ENCODE measurements around the gene FANCF. TPM values are rescaled to one million over a fixed set of nuclear protein-coding genes. Genes with fewer than 3 reads are reported as not detected.

The FANCF gene
- total RNA-seq, 1 donor from 2014 or later: 17.4 TPM

- no peak for DNase-seq (ENCODE audit: low spot score in 2 of 2, unreplicated experiment in 2 of 2)
- H3K36me3 Mint-ChIP-seq: no peaks in the 10 kb centered on the region
- H3K27ac Mint-ChIP-seq: no peak overlapping the region
- no peak for TF ChIP-seq CTCF (IDR thresholded peaks at IDR 0.05; ENCODE audit: unreplicated experiment)
- H3K27me3 Mint-ChIP-seq (ENCODE audit: low read depth): no peaks in the 10 kb centered on the region
- H3K9me3 Mint-ChIP-seq: peaks cover 11% of the 10 kb centered on the region
- no peaks in the 10 kb centered on the region for H3K4me1 Mint-ChIP-seq
- H3K4me3 Mint-ChIP-seq: no peak overlapping the region
Measured at GRCh38 chr11:22603933-22604332, 21.7 kb downstream of the FANCF start.

GRCh38 chr11:22602504-22602903 lies 23.1 kb downstream of the FANCF start:
- DNase-seq (ENCODE audit: low spot score in 2 of 2, unreplicated experiment in 2 of 2): no peak
- Mint-ChIP-seq H3K4me1 (no peaks in the 10 kb centered on the region), H3K27me3 (ENCODE audit: low read depth) (no peaks in the 10 kb centered on the region), H3K4me3 (no peak overlapping the region), H3K9me3 (peaks cover 11% of the 10 kb centered on the region), H3K36me3 (no peaks in the 10 kb centered on the region), H3K27ac (no peak overlapping the region)
- no peak for TF ChIP-seq CTCF (IDR thresholded peaks at IDR 0.05; ENCODE audit: unreplicated experiment)

GRCh38 chr11:22599458-22599857 lies 26.2 kb downstream of the FANCF start:
- no peak overlapping the region for H3K4me3 Mint-ChIP-seq

GRCh38 chr11:22597062-22597461 lies 28.6 kb downstream of the FANCF start:
- H3K4me1 Mint-ChIP-seq: peaks cover 15% of the 10 kb centered on the region
- H3K36me3 Mint-ChIP-seq: no peaks in the 10 kb centered on the region
- H3K9me3 Mint-ChIP-seq: peaks cover 17% of the 10 kb centered on the region

More at GRCh38 chr11:22599458-22599857, 26.2 kb downstream of the FANCF start:
- no peak overlapping the region for H3K27ac Mint-ChIP-seq
- TF ChIP-seq CTCF (IDR thresholded peaks at IDR 0.05; ENCODE audit: unreplicated experiment): no peak
- peaks cover 17% of the 10 kb centered on the region for H3K9me3 Mint-ChIP-seq
- peaks cover 1% of the 10 kb centered on the region for H3K4me1 Mint-ChIP-seq
- no peaks in the 10 kb centered on the region for H3K36me3 Mint-ChIP-seq
- no peaks in the 10 kb centered on the region for H3K27me3 Mint-ChIP-seq (ENCODE audit: low read depth)
- DNase-seq (ENCODE audit: low spot score in 2 of 2, unreplicated experiment in 2 of 2): no peak

GRCh38 chr11:22584976-22585375 lies 40.6 kb downstream of the FANCF start:
- H3K27ac Mint-ChIP-seq: no peak overlapping the region
- no peak for TF ChIP-seq CTCF (IDR thresholded peaks at IDR 0.05; ENCODE audit: unreplicated experiment)
- no peak for DNase-seq (ENCODE audit: low spot score in 2 of 2, unreplicated experiment in 2 of 2)
- no peaks in the 10 kb centered on the region for H3K9me3 Mint-ChIP-seq
- peaks cover 2% of the 10 kb centered on the region for H3K4me1 Mint-ChIP-seq
- no peaks in the 10 kb centered on the region for H3K36me3 Mint-ChIP-seq
- no peak overlapping the region for H3K4me3 Mint-ChIP-seq
- no peaks in the 10 kb centered on the region for H3K27me3 Mint-ChIP-seq (ENCODE audit: low read depth)

More at GRCh38 chr11:22597062-22597461, 28.6 kb downstream of the FANCF start:
- DNase-seq (ENCODE audit: low spot score in 2 of 2, unreplicated experiment in 2 of 2): no peak
- no peaks in the 10 kb centered on the region for H3K27me3 Mint-ChIP-seq (ENCODE audit: low read depth)
- H3K27ac Mint-ChIP-seq: no peak overlapping the region
- no peak for TF ChIP-seq CTCF (IDR thresholded peaks at IDR 0.05; ENCODE audit: unreplicated experiment)
- no peak overlapping the region for H3K4me3 Mint-ChIP-seq

GRCh38 chr11:22583963-22584492 lies 41.6 kb downstream of the FANCF start:
- TF ChIP-seq CTCF (IDR thresholded peaks at IDR 0.05; ENCODE audit: unreplicated experiment): no peak
- Mint-ChIP-seq H3K27me3 (ENCODE audit: low read depth) (no peaks in the 10 kb centered on the region), H3K4me3 (no peak overlapping the region), H3K4me1 (peaks cover 2% of the 10 kb centered on the region), H3K27ac (no peak overlapping the region), H3K9me3 (no peaks in the 10 kb centered on the region), H3K36me3 (no peaks in the 10 kb centered on the region)
- no peak for DNase-seq (ENCODE audit: low spot score in 2 of 2, unreplicated experiment in 2 of 2)
